ENCODE measurements around the gene HP1BP3. TPM values are rescaled to one million over a fixed set of nuclear protein-coding genes. Genes with fewer than 3 reads are reported as not detected.

HP1BP3 gene
- total and polyA plus RNA-seq, 4 donors = 34.8 to 115 (median 72.7) TPM

GRCh38 chr1:20739225-20739624 is 47.9 kb downstream of the HP1BP3 start:
- no peak for TF ChIP-seq HNF4A (conservative IDR thresholded peaks at IDR 0.05)
- TF ChIP-seq EGR1 (IDR thresholded peaks at IDR 0.05; ENCODE audit: low read depth in 2 of 2) = no peak
- TF ChIP-seq REST (IDR thresholded peaks at IDR 0.05) = no peak
- TF ChIP-seq JUND (IDR thresholded peaks at IDR 0.05) = no peak
- no peak for TF ChIP-seq CTCF (IDR thresholded peaks at IDR 0.05; ENCODE audit: low read depth, low read length, missing input control)
- no peak for TF ChIP-seq ZBTB33 (IDR thresholded peaks at IDR 0.05)
- no peak for TF ChIP-seq GABPA (IDR thresholded peaks at IDR 0.05 in 1 of 2, conservative IDR thresholded peaks at IDR 0.05 in 1 of 2)
- TF ChIP-seq RAD21 (IDR thresholded peaks at IDR 0.05) = no peak
- TF ChIP-seq TAF1 (conservative IDR thresholded peaks at IDR 0.05) = no peak
- no peak for TF ChIP-seq YY1 (IDR thresholded peaks at IDR 0.05)
- no peak for TF ChIP-seq HNF4G (IDR thresholded peaks at IDR 0.05)
- TF ChIP-seq RXRA (IDR thresholded peaks at IDR 0.05) = no peak
- no peak for TF ChIP-seq ATF3 (IDR thresholded peaks at IDR 0.05)
- H3K9ac ChIP-seq (ENCODE audit: low read depth in 1 of 2, low read length in 2 of 2) = no peak overlapping the region
- H3K27me3 ChIP-seq (ENCODE audit: control insufficient read depth in 4 of 4, insufficient read depth in 4 of 4, low read length in 3 of 4) = no peaks in the 10 kb centered on the region
- H3K36me3 ChIP-seq (ENCODE audit: control insufficient read depth in 4 of 4, insufficient read depth in 3 of 4, low read depth in 1 of 4, low read length in 3 of 4) = peaks cover 8 to 50% (median 40%) of the 10 kb centered on the region in 4 donors
- H3K27ac ChIP-seq (ENCODE audit: low read depth in 1 of 2, low read length in 2 of 2) = no peak overlapping the region
- no peaks in the 10 kb centered on the region for H3K4me1 ChIP-seq (ENCODE audit: control insufficient read depth in 4 of 4, insufficient read depth in 4 of 4, low read length in 3 of 4)
- no peaks in the 10 kb centered on the region for H3K9me3 ChIP-seq (ENCODE audit: control insufficient read depth in 4 of 4, low read length in 3 of 4)
- 89% methylated on average over 2 of the region's 2 CpGs for WGBS
- DNase-seq (ENCODE audit: low spot score) = no peak
- H3K4me3 ChIP-seq (ENCODE audit: low read depth in 1 of 3, low read length in 3 of 3) = no peak overlapping the region

- Histone ChIP-seq H3K36me3 (ENCODE audit: control insufficient read depth in 4 of 4, insufficient read depth in 3 of 4, low read depth in 1 of 4, low read length in 3 of 4) (peaks cover 3 to 23% (median 16%) of the 10 kb centered on the region in 4 donors), H3K9ac (ENCODE audit: low read depth in 1 of 2, low read length in 2 of 2) (no peak overlapping the region), H3K4me1 (ENCODE audit: control insufficient read depth in 4 of 4, insufficient read depth in 4 of 4, low read length in 3 of 4) (peaks cover 6 to 20% (median 13%) of the 10 kb centered on the region in 4 donors), H3K4me3 (ENCODE audit: low read depth in 1 of 3, low read length in 3 of 3) (no peak overlapping the region), H3K27me3 (ENCODE audit: control insufficient read depth in 4 of 4, insufficient read depth in 4 of 4, low read length in 3 of 4) (no peaks in the 10 kb centered on the region), H3K9me3 (ENCODE audit: control insufficient read depth in 4 of 4, low read length in 3 of 4) (no peaks in the 10 kb centered on the region), H3K27ac (ENCODE audit: low read depth in 1 of 2, low read length in 2 of 2) (no peak overlapping the region)
- no peak for TF ChIP-seq GABPA (IDR thresholded peaks at IDR 0.05 in 1 of 2, conservative IDR thresholded peaks at IDR 0.05 in 1 of 2)
- no peak for TF ChIP-seq RXRA (IDR thresholded peaks at IDR 0.05)
- no peak for TF ChIP-seq NR2F2 (IDR thresholded peaks at IDR 0.05)
- no peak for TF ChIP-seq YY1 (IDR thresholded peaks at IDR 0.05)
- no peak for TF ChIP-seq TAF1 (conservative IDR thresholded peaks at IDR 0.05)
- no peak for TF ChIP-seq JUND (IDR thresholded peaks at IDR 0.05)
- no peak for TF ChIP-seq ZBTB33 (IDR thresholded peaks at IDR 0.05)
- TF ChIP-seq HNF4A (conservative IDR thresholded peaks at IDR 0.05) = no peak
- TF ChIP-seq ATF3 (IDR thresholded peaks at IDR 0.05) = no peak
- no peak for TF ChIP-seq RAD21 (IDR thresholded peaks at IDR 0.05)
- TF ChIP-seq FOXA1 (IDR thresholded peaks at IDR 0.05) = no peak
- DNase-seq (ENCODE audit: low spot score) = no peak
- WGBS = 96% methylated on average over 7 of the region's 7 CpGs
Measured at GRCh38 chr1:20735581-20736111, 51.5 kb downstream of the HP1BP3 start.
